ENCODE data around the gene MYO5C. TPM values are rescaled to one million over a fixed set of nuclear protein-coding genes. Genes with fewer than 3 reads are reported as not detected.

The MYO5C gene
- total RNA-seq, 4 donors from 2014 or later = 28.9 to 36.9 (median 32.5) TPM

DNA sequence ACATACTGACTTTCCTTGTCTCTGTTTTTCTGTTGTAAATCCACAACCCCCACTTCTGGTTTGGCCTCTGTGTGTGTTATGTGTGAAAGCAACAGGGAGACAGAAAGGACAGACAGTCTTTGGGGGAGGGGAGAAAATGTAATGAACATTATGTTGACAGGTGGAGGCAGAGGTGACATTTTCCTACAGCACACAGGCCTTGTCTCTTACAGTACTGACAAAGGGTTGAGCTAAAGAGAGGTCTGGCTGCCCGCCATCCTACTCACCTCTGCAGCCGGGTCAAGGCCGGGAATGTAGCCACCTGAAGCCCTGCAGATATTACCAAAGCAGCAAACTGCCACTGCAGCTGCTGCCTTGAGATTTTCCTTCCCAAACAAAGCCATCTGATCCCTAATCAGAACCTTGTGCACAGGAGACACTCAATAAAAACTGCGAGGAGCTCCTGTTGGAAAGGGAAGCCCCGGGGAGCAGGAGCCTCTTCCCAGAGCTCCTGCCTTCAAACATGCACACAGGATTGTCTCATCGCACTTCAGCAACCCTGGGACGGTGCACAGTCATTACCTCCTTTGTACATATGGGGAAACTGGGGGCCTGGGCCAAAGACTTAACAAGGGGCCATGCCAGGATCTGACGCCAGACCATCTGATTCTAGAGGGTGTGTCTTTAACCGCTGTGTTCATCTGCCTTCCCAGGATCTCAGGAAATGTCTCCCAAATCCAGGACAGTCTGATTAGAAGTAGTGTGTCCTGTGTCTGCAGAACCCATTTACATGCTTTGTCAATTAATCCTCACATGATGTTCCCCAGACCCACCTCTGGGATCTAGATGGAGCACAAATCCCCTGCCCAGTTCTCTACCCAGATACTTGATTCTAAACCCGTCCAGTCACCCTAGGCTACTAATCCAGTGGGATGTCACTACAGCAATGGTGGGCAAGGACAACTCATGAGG, 14.2 kb downstream of the MYO5C start:
- intact Hi-C loops (cut with DNase I; ENCODE audit: low total_unique reads) = no loop called here
- H3K36me3 ChIP-seq = no peaks in the 10 kb centered on the region
- H3K9me3 ChIP-seq = no peaks in the 10 kb centered on the region
- DNase-seq = no peak
- no peak overlapping the region for H3K4me3 ChIP-seq
- H3K4me1 ChIP-seq = no peaks in the 10 kb centered on the region
- no peaks in the 10 kb centered on the region for H3K27me3 ChIP-seq
- H3K27ac ChIP-seq = no peak overlapping the region
- TF ChIP-seq POLR2A (IDR thresholded peaks at IDR 0.05) = no peak
- TF ChIP-seq, protein P1, sequence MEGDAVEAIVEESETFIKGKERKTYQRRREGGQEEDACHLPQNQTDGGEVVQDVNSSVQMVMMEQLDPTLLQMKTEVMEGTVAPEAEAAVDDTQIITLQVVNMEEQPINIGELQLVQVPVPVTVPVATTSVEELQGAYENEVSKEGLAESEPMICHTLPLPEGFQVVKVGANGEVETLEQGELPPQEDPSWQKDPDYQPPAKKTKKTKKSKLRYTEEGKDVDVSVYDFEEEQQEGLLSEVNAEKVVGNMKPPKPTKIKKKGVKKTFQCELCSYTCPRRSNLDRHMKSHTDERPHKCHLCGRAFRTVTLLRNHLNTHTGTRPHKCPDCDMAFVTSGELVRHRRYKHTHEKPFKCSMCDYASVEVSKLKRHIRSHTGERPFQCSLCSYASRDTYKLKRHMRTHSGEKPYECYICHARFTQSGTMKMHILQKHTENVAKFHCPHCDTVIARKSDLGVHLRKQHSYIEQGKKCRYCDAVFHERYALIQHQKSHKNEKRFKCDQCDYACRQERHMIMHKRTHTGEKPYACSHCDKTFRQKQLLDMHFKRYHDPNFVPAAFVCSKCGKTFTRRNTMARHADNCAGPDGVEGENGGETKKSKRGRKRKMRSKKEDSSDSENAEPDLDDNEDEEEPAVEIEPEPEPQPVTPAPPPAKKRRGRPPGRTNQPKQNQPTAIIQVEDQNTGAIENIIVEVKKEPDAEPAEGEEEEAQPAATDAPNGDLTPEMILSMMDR (IDR thresholded peaks at IDR 0.05) = no peak

DNA sequence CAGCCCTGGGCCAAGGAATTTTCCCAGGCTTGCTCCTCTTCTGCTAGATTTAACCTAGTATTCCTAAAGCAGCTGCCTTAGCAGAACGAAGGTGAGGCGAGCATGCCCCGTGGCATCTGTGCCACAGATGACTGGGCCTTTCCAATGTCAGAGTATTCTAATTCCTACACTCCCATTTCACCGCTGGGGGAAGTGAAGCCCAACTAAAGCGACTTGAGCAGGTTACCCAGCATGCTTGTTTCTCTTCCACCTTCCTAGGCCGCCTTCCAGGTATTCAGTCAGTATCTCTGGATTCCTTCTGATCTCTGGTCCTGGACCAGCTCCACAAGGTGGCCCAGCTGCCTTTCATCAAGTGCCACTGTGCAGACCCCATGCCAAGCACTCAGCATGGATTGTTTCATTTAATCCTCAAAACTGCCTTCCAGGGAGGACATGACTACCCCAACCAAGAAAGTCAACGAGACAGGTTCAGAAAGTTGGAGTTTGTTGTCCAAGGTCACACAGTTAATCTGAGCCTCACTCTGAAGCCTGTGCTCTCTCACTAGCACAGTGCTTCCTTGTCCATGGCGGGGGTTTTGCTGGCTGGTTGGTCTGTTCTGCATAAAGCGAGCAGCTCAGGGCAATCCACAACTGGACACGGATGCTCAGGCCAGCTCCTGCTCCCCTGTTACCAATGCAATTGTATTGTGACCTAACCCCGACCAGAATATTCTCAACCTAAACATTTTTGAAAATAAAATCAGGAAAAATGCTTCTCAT, 15.1 kb downstream of the MYO5C start:
- H3K27ac ChIP-seq = no peak overlapping the region
- H3K9me3 ChIP-seq = no peaks in the 10 kb centered on the region
- H3K4me3 ChIP-seq = no peak overlapping the region
- H3K36me3 ChIP-seq = no peaks in the 10 kb centered on the region
- intact Hi-C loops (cut with DNase I; ENCODE audit: low total_unique reads) = no loop called here
- no peaks in the 10 kb centered on the region for H3K27me3 ChIP-seq
- TF ChIP-seq, protein P1 (IDR thresholded peaks at IDR 0.05) = no peak
- no peak for TF ChIP-seq POLR2A (IDR thresholded peaks at IDR 0.05)
- no peaks in the 10 kb centered on the region for H3K4me1 ChIP-seq
- DNase-seq = no peak

DNA sequence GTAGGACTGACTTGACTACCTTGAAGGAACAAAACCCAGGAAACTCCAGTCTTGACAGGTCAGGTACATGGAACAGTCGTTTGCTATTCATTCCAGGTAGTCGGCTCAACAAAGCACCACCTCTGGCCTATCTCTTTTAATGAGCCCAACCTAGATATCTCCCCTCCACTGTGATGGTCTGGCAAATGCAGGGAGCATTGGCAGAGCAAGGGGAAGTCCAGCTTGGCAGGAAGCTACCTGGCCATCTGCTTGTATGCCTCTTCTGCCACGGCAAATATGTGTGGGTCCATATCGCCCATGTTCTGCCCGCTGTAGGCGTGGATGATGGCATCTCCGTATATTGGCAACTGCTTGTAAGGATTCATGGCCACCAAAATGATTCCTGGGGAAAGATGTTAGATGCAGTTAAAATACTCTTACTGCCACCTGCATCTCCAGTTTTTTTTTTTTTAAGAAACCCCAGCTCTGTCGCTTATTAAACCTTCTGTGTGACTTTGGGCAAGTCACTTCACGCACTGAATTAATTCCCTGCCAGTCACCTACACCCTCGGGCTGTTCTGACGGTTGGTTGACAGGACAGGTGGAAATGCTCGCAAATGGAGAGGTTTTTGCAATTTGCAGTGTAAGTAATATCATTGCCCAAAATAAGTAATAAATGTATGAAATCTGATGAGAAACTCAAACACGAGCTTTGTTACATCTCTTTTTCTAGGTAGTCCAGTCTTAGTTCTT, 16.8 kb downstream of the MYO5C start:
- H3K27ac ChIP-seq = no peak overlapping the region
- DNase-seq = no peak
- intact Hi-C loops (cut with DNase I; ENCODE audit: low total_unique reads) = no loop called here
- no peaks in the 10 kb centered on the region for H3K9me3 ChIP-seq
- no peaks in the 10 kb centered on the region for H3K4me1 ChIP-seq
- no peak overlapping the region for H3K4me3 ChIP-seq
- TF ChIP-seq POLR2A (IDR thresholded peaks at IDR 0.05) = no peak
- TF ChIP-seq, protein P1 (IDR thresholded peaks at IDR 0.05) = no peak
- H3K27me3 ChIP-seq = no peaks in the 10 kb centered on the region
- H3K36me3 ChIP-seq = no peaks in the 10 kb centered on the region

DNA sequence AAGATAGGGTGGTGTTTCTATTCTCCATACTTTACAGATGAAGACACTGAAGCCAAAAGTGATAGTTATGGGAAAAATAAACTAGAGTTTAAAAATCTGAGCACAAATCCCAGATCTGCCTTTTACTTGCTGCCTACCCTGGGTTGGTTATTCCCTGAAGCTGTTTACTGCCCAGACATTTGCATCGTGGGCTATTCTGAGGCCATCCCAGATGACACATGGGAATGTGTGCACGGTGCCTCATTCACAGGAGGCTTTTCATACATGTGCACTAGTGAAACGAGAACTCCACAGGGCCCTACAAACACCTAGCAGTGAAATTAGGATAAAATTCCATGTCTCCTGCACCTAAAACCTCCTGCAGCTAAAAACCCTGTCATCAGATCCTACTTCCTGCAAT, 17.5 kb downstream of the MYO5C start:
- TF ChIP-seq POLR2A (IDR thresholded peaks at IDR 0.05) = no peak
- TF ChIP-seq, protein P1 (IDR thresholded peaks at IDR 0.05) = no peak

More for the DNA sequence above, 17.5 kb downstream of the MYO5C start:
- Histone ChIP-seq H3K36me3 (no peaks in the 10 kb centered on the region), H3K27me3 (no peaks in the 10 kb centered on the region), H3K27ac (no peak overlapping the region), H3K4me3 (no peak overlapping the region), H3K9me3 (no peaks in the 10 kb centered on the region), H3K4me1 (no peaks in the 10 kb centered on the region)
- intact Hi-C loops (cut with DNase I; ENCODE audit: low total_unique reads) = no loop called here
- no peak for DNase-seq

Data from uterus (tissue), 4 donors.